ENCODE data around the gene DHRS7C.

DHRS7C gene, protein sequence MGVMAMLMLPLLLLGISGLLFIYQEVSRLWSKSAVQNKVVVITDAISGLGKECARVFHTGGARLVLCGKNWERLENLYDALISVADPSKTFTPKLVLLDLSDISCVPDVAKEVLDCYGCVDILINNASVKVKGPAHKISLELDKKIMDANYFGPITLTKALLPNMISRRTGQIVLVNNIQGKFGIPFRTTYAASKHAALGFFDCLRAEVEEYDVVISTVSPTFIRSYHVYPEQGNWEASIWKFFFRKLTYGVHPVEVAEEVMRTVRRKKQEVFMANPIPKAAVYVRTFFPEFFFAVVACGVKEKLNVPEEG

GRCh38 chr17:9790889-9791876 lies at the start of gene DHRS7C:
DHRS7C (minus strand) TSS chr17:9791592; CDS start chr17:9791284, 308 bp downstream.
- no peak for DNase-seq (ENCODE audit: low read depth in 2 of 2)

DNA sequence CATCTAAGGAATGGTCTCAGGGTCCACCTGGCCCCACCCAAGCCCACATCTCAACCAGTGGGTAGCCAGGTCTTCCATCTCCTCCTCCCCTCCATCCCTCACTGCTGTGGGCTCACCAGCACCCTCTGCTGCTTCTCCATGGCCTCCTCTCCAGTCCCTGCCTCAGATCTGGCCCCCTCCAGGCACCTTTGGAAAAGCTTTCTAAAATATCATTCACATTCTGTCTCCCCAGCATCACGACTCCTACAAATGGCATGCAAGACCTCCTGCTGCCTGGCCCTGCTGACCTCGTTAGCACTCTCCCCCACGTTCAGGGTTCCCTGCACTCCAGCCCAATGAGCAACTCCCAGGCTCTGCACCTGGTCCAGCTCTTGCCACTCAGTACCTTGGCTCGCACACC lies 48.0 kb upstream of the DHRS7C start:
- no peak for DNase-seq (ENCODE audit: low read depth in 2 of 2)

DNA sequence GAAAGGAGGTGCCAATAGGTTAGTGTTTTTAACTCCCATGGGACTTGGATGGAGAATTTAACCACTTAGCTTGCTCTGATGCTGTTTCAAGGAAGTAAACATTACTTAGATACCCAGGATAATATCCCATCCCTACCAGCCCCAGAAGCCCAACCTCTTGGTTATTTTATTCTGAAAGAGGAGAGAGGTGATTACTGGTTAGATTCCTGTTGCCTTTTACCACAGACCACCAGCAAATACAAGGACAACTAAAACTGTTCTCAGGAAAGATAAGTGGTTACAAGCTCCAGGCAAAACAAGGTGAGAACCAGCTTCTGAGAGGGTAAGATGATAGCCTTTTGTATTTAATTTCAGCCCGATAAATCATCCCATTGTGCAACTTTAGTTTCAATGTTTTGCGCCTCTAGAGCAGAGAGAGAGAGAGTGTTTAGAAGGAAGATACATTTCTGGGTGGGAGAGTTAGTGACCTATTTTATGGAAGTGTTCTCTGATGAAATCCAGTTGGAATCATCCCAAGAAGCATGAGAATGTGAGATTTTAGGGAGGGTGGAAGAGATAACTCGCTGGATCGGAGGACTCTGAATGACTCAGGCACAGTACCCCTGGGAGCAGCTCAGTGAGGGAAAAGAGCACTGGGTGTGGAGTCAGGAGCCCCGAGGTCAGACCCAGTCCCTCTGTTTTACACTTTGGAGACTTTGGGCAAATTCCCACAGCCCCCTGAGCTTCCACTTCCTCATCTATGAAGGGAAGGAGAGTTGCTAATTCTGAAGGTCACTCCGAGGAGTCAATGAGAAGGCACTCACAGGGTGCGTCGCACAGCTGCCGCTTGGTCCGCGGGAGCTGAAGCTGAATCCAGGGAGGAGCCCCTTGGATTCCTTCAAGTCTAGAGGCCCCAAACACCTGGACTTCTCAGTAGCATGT lies 46.4 kb upstream of the DHRS7C start:
- no peak for DNase-seq (ENCODE audit: low read depth in 2 of 2)

DNA sequence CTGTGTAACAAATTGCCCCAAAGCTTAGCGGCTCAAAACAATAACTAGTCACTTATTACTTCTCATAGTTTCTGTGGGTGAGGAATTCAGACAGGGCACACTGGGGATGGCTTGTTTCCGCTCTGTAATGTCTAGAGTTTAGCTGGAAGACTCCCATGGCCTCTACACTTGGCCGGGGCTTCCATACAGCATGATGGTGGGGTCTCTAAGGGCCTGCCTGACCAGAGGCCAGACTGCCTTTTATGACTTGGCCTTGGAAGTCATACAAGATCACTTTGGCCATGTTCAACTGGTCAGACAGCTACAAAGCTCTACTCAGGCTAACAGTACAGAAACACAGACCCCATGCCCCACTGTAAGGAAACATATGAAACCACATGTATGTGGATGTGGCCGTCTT lies 42.5 kb upstream of the DHRS7C start:
- no peak for DNase-seq (ENCODE audit: low read depth in 2 of 2)

GRCh38 chr17:9830711-9831110 lies 39.3 kb upstream of the DHRS7C start:
- DNase-seq (ENCODE audit: low read depth in 2 of 2) = no peak

GRCh38 chr17:9829343-9829742 lies 38.0 kb upstream of the DHRS7C start:
- no peak for DNase-seq (ENCODE audit: low read depth in 2 of 2)

- no peak for DNase-seq (ENCODE audit: low read depth in 2 of 2)
Observed at GRCh38 chr17:9828296-9829295, 37.2 kb upstream of the DHRS7C start.

- DNase-seq (ENCODE audit: low read depth in 2 of 2) = no peak
Observed at GRCh38 chr17:9825641-9826150, 34.3 kb upstream of the DHRS7C start, which contains the start of gene GLP2R. GLP2R (plus strand) TSS chr17:9825924; CDS start chr17:9826064, 140 bp downstream.

- DNase-seq (ENCODE audit: low read depth in 2 of 2) = no peak
Observed at GRCh38 chr17:9824797-9825338, 33.5 kb upstream of the DHRS7C start.

DNA sequence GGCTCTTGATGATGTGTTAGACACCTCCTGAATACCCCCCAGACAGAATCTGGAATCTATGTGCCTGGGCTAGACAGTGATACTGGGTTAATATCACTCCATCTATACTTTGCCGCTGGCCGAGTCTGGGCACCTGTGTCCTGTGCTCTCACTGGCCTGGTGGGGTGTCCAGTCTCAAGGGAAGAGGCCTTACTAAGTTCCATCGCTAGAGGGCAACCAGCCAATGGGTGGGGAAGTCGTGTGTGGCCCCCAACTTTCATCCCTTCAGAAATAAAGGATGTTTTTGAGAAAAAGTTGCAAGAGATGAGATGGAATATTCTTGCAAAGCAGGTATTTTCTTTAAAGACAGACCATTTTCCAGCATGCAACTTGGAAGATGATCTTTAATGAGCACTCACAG lies 32.7 kb upstream of the DHRS7C start:
- no peak for DNase-seq (ENCODE audit: low read depth in 2 of 2)

GRCh38 chr17:9821921-9822320 lies 30.5 kb upstream of the DHRS7C start, which contains the start of gene GSG1L2:
GSG1L2 (minus strand) TSS chr17:9822079; CDS start chr17:9822071, 8 bp downstream.
- no peak for DNase-seq (ENCODE audit: low read depth in 2 of 2)

DNA sequence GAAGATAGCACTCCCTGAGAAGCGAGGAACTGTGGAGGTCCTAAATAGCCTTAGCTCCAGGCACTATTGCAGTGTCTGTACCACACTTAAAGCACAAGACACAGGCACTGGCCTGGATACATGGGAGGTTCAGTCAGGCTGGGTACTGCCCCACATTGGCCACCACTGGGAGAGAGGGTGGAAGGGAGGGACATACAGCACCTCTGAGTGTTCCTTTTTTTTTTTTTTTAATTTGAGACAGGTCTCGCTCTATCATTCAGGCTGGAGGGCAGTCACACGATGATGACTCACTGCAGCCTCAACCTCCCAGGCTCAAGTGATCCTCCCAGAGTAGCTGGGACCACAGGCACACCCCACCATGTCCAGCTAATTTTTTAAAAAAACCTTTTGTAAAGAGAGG lies 29.1 kb upstream of the DHRS7C start:
- no peak for DNase-seq (ENCODE audit: low read depth in 2 of 2)

DNA sequence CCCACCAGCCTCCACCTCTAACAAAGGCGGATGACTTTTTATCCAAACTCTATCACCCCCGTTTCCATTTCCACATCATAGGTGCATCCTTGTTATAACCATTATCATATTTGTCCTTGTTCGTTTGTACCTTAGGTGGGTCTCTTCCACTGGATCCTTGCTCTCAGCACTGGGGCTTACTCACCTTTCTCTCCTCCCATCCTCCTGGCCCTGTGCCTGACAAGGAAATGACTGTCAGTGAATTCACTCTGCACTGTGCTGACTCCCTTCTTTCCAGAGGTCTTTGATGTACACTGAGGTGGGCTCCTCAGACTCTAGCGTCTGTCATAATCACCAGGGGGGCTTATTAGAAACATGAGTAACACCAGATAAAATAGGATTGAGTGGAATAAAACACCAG lies 27.4 kb upstream of the DHRS7C start:
- DNase-seq (ENCODE audit: low read depth in 2 of 2) = no peak

GRCh38 chr17:9817086-9817485 lies 25.7 kb upstream of the DHRS7C start:
- DNase-seq (ENCODE audit: low read depth in 2 of 2) = no peak

GRCh38 chr17:9816472-9816871 lies 25.1 kb upstream of the DHRS7C start:
- no peak for DNase-seq (ENCODE audit: low read depth in 2 of 2)

DNA sequence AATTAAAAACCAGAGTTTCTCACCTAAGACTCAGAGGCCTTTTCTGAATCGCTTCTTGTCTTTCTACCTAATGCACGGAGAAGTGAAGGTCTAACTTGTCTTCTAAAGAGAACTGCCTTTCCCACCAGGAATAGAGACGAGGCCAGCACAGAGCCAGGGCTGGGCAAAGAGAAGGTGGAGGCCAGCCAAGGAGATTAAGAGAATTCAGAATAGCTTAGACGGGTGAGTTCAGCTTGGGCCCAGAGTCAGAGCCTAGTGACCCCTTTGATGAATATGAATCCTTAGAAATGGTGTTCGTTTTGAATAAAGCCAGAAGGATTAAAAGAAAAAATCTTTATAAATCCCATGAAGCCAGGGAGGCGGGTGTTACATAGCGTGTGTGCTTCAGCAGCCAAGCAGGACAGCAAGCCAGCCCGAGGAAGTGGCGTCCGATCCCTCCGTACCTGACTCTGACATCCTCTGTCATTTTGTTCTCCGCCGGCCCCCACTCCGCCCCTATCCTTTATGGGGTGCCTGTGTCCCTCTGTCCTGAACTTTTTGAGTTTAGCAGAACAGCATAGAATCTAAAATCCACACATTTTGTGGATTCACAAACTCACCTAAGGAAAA lies 23.0 kb upstream of the DHRS7C start:
- DNase-seq (ENCODE audit: low read depth in 2 of 2) = no peak

- DNase-seq (ENCODE audit: low read depth in 2 of 2) = no peak
Observed at GRCh38 chr17:9813166-9813565, 21.8 kb upstream of the DHRS7C start.

GRCh38 chr17:9811537-9811936 lies 20.1 kb upstream of the DHRS7C start:
- DNase-seq (ENCODE audit: low read depth in 2 of 2) = no peak

DNA sequence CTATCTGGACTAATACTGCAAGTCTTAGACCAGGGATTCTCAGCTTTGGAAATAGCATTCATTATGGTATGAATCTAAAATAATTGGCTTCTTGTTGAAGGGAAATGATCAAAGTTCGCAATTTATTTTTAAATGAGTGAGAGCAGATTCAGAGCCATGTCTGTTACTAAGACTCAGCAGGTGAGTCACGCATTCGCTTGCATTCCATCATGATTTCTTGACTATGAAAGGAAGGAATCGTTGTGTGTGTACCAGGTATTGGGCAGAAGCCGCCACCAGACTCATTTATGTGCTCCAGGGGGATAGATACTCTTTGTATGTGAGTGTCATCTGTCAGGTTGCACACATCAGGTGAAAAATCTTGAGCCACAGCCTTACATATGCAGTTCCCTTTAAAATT lies 19.7 kb upstream of the DHRS7C start:
- DNase-seq (ENCODE audit: low read depth in 2 of 2) = no peak
